Liver (tissue), 9 donors: ENCODE measurements around the gene IFT25. TPM values are rescaled to one million over a fixed set of nuclear protein-coding genes. Genes with fewer than 3 reads are reported as not detected.

Source experiments
- DNase-seq: peaks from one replicate; pipeline ENCODE4 v3.0.0-alpha.2; 2017; ENCODE audit warnings: low spot score
- H3K27ac ChIP-seq, 2 donors: one replicate each; pipeline ENCODE4 v1.7.0; 2013; ENCODE audit warnings: inconsistent platforms in 2 of 2, low read length in 2 of 2, control low read depth in 1 of 2, low read depth in 1 of 2, mild to moderate bottlenecking in 1 of 2
- H3K27me3 ChIP-seq, 4 donors: one replicate each; pipeline versions ENCODE4 v1.6.1 to v1.7.0; 2013; ENCODE audit warnings: low read length in 3 of 4, inconsistent platforms in 1 of 4, mild to moderate bottlenecking in 1 of 4, moderate library complexity in 1 of 4; ENCODE audit not compliant: control insufficient read depth in 4 of 4, insufficient read depth in 4 of 4
- H3K36me3 ChIP-seq, 4 donors: one replicate each; pipeline versions ENCODE4 v1.6.1 to v1.7.0; 2013; ENCODE audit warnings: low read length in 3 of 4, mild to moderate bottlenecking in 3 of 4, low read depth in 1 of 4, moderate library complexity in 1 of 4; ENCODE audit not compliant: control insufficient read depth in 4 of 4, insufficient read depth in 3 of 4
- H3K4me1 ChIP-seq, 4 donors: one replicate each; pipeline versions ENCODE4 v1.6.1 to v1.7.0; 2013; ENCODE audit warnings: low read length in 3 of 4, mild to moderate bottlenecking in 3 of 4, moderate library complexity in 1 of 4; ENCODE audit not compliant: control insufficient read depth in 4 of 4, insufficient read depth in 4 of 4
- H3K4me3 ChIP-seq, 3 donors: one replicate each; pipeline versions ENCODE4 v1.6.1 to v1.7.0; 2013; ENCODE audit warnings: low read length in 3 of 3, control low read depth in 1 of 3, low read depth in 1 of 3, mild to moderate bottlenecking in 1 of 3
- H3K9ac ChIP-seq, 2 donors: one replicate each; pipeline ENCODE4 v1.7.0; 2013; ENCODE audit warnings: low read length in 2 of 2, mild to moderate bottlenecking in 2 of 2, moderate library complexity in 2 of 2, control low read depth in 1 of 2, low read depth in 1 of 2
- H3K9me3 ChIP-seq, 4 donors: one replicate each; pipeline versions ENCODE4 v1.6.1 to v1.7.0; 2013; ENCODE audit warnings: low read length in 3 of 4; ENCODE audit not compliant: control insufficient read depth in 4 of 4
- ATF3 ChIP-seq: IDR thresholded peaks from 2 replicates; pipeline ENCODE4 v1.6.1; 2016; ENCODE audit warnings: antibody characterized with exemption
- CTCF ChIP-seq: fragments of 150-350 bp; IDR thresholded peaks from 2 replicates; pipeline ENCODE4 v1.5.1; 2017; ENCODE audit warnings: improper control_type of control experiment, low read depth, low read length; ENCODE audit not compliant: missing input control
- EGR1 ChIP-seq, 2 donors: IDR thresholded peaks; 2 replicates each; pipeline ENCODE4 v1.6.1; 2016 to 2018; ENCODE audit warnings: antibody characterized with exemption in 2 of 2, low read depth in 2 of 2
- FOXA1 ChIP-seq: IDR thresholded peaks from 2 replicates; pipeline ENCODE4 v1.6.1; 2016; ENCODE audit warnings: antibody characterized with exemption
- GABPA ChIP-seq, 2 donors: IDR thresholded peaks in 1 of 2; conservative IDR thresholded peaks in 1 of 2; 2 replicates each; pipeline ENCODE4 v1.6.1; 2016; ENCODE audit warnings: antibody characterized with exemption in 2 of 2, mild to moderate bottlenecking in 1 of 2, moderate library complexity in 1 of 2
- MAX ChIP-seq: IDR thresholded peaks from 2 replicates; pipeline ENCODE4 v1.6.1; 2016; ENCODE audit warnings: antibody characterized with exemption
- RAD21 ChIP-seq, 2 donors: IDR thresholded peaks; 2 replicates each; pipeline ENCODE4 v1.6.1; 2016; ENCODE audit warnings: antibody characterized with exemption in 2 of 2, mild to moderate bottlenecking in 2 of 2
- SP1 ChIP-seq: IDR thresholded peaks from 2 replicates; pipeline ENCODE4 v1.6.1; 2018; ENCODE audit warnings: antibody characterized with exemption, mild to moderate bottlenecking
- TAF1 ChIP-seq: conservative IDR thresholded peaks from 2 replicates; pipeline ENCODE4 v1.6.1; 2016; ENCODE audit warnings: antibody characterized with exemption, mild to moderate bottlenecking
- YY1 ChIP-seq: IDR thresholded peaks from 2 replicates; pipeline ENCODE4 v1.6.1; 2016; ENCODE audit warnings: antibody characterized with exemption, mild to moderate bottlenecking
- WGBS: extraction: QIAGEN DNeasy Blood & Tissue Kit; methylation state at CpG from one replicate; pipeline ENCODE4 v1.1.7; 2013; 5-methylcytosine and 5-hydroxymethylcytosine counted together
- polyA plus RNA-seq, 2 donors: library from polyadenylated mRNA; stranded (reverse) in 1 of 2; unstranded in 1 of 2; fragments of 200-250 nt in 1 of 2; fragments of >200 nt in 1 of 2; fragmentation: Nextera tagmentation in 1 of 2; extraction: Ambion mirVana in 1 of 2; gene quantifications; one replicate each; pipeline versions ENCODE4 v1.2.1 to v1.2.3, GENCODE V29; 2013 to 2015
- total RNA-seq, 2 donors: library from RNA; depleted of rRNA; stranded (reverse); fragments of >200 nt; gene quantifications; one replicate each; pipeline ENCODE4 v1.2.3, GENCODE V29; 2014
- TF ChIP-seq, protein P1 (sequence below): IDR thresholded peaks from 2 replicates; pipeline ENCODE4 v1.6.1; 2016; ENCODE audit warnings: antibody characterized with exemption, mild to moderate bottlenecking
- TF ChIP-seq, protein P2 (sequence below): IDR thresholded peaks from 2 replicates; pipeline ENCODE4 v1.6.1; 2016; ENCODE audit warnings: antibody characterized with exemption
- donor health status: healthy.
- donor health status: healthy.
- donor health status: healthy.
- donor health status: healthy.
- donor health status: healthy.

Gene IFT25
- total and polyA plus RNA-seq, 4 donors: 8.6 to 37.4 (median 15.6) TPM

DNA sequence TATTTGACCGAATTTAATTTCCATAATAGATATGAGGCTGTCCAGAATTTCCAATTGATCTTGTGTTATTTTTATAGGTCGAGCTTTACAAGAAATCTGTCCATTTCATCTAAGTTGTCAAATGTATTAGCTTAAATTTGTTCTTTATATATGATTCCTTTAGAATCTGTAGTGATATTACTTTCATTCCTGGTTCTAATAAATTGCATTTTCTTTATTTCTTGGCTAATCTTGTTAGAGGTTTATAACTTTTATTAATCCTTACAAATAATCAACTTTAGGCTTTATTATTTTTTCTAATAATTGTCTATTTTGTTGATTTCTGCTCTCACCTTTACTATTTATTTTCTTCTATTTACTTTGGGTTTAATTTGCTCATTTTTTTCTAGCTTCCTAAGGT, 14.0 kb downstream of the IFT25 start (continued):
- TF ChIP-seq ATF3 (no peak), CTCF (no peak), EGR1 (IDR thresholded peaks at IDR 0.05; ENCODE audit: low read depth in 2 of 2) (no peak)

- peaks cover 1 to 9% (median 9%) of the 10 kb centered on the region in 4 donors for H3K36me3 ChIP-seq
- DNase-seq: no peak
- no peaks in the 10 kb centered on the region for H3K27me3 ChIP-seq
- TF ChIP-seq, protein P1, sequence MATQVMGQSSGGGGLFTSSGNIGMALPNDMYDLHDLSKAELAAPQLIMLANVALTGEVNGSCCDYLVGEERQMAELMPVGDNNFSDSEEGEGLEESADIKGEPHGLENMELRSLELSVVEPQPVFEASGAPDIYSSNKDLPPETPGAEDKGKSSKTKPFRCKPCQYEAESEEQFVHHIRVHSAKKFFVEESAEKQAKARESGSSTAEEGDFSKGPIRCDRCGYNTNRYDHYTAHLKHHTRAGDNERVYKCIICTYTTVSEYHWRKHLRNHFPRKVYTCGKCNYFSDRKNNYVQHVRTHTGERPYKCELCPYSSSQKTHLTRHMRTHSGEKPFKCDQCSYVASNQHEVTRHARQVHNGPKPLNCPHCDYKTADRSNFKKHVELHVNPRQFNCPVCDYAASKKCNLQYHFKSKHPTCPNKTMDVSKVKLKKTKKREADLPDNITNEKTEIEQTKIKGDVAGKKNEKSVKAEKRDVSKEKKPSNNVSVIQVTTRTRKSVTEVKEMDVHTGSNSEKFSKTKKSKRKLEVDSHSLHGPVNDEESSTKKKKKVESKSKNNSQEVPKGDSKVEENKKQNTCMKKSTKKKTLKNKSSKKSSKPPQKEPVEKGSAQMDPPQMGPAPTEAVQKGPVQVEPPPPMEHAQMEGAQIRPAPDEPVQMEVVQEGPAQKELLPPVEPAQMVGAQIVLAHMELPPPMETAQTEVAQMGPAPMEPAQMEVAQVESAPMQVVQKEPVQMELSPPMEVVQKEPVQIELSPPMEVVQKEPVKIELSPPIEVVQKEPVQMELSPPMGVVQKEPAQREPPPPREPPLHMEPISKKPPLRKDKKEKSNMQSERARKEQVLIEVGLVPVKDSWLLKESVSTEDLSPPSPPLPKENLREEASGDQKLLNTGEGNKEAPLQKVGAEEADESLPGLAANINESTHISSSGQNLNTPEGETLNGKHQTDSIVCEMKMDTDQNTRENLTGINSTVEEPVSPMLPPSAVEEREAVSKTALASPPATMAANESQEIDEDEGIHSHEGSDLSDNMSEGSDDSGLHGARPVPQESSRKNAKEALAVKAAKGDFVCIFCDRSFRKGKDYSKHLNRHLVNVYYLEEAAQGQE: no peak
- TF ChIP-seq FOXA1 (no peak), RAD21 (IDR thresholded peaks at IDR 0.05) (no peak), TAF1 (no peak), ATF3 (no peak), EGR1 (IDR thresholded peaks at IDR 0.05; ENCODE audit: low read depth in 2 of 2) (no peak), YY1 (no peak), MAX (no peak)
- no peak overlapping the region for H3K27ac ChIP-seq
- 95% methylated on average over 3 of the region's 3 CpGs for WGBS
- H3K4me3 ChIP-seq: no peak overlapping the region
- H3K9ac ChIP-seq: no peak overlapping the region
- H3K4me1 ChIP-seq: no peaks in the 10 kb centered on the region
- peaks cover 0 to 4% (median under 1%) of the 10 kb centered on the region in 4 donors for H3K9me3 ChIP-seq
Measured at GRCh38 chr1:53930932-53931331, 14.6 kb downstream of the IFT25 start.

- Histone ChIP-seq H3K9me3 (no peaks in the 10 kb centered on the region), H3K9ac (no peak overlapping the region), H3K4me1 (no peaks in the 10 kb centered on the region), H3K4me3 (no peak overlapping the region), H3K27me3 (no peaks in the 10 kb centered on the region), H3K36me3 (peaks cover 1 to 9% (median 7%) of the 10 kb centered on the region in 4 donors), H3K27ac (no peak overlapping the region)
- WGBS: 93% methylated on average over 2 of the region's 2 CpGs
- no peak for DNase-seq
- TF ChIP-seq GABPA (IDR thresholded peaks at IDR 0.05 in 1 of 2, conservative IDR thresholded peaks at IDR 0.05 in 1 of 2) (no peak), MAX (no peak), SP1 (no peak), TAF1 (no peak), CTCF (no peak)
- TF ChIP-seq, protein P1: no peak
- TF ChIP-seq, protein P2, sequence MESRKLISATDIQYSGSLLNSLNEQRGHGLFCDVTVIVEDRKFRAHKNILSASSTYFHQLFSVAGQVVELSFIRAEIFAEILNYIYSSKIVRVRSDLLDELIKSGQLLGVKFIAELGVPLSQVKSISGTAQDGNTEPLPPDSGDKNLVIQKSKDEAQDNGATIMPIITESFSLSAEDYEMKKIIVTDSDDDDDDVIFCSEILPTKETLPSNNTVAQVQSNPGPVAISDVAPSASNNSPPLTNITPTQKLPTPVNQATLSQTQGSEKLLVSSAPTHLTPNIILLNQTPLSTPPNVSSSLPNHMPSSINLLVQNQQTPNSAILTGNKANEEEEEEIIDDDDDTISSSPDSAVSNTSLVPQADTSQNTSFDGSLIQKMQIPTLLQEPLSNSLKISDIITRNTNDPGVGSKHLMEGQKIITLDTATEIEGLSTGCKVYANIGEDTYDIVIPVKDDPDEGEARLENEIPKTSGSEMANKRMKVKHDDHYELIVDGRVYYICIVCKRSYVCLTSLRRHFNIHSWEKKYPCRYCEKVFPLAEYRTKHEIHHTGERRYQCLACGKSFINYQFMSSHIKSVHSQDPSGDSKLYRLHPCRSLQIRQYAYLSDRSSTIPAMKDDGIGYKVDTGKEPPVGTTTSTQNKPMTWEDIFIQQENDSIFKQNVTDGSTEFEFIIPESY: no peak
Measured at GRCh38 chr1:53929246-53929960, 16.1 kb downstream of the IFT25 start.
